HS-27A (cell line): ENCODE results near the gene TNFRSF11A.

Experiments
- DNase-seq: peaks from one replicate; pipeline ENCODE4 v3.0.0-alpha.2; 2012; ENCODE audit warnings: low read depth, missing footprints

The TNFRSF11A gene

GRCh38 chr18:62418258-62418657, 93.1 kb downstream of the TNFRSF11A start:
- no peak for DNase-seq

DNA sequence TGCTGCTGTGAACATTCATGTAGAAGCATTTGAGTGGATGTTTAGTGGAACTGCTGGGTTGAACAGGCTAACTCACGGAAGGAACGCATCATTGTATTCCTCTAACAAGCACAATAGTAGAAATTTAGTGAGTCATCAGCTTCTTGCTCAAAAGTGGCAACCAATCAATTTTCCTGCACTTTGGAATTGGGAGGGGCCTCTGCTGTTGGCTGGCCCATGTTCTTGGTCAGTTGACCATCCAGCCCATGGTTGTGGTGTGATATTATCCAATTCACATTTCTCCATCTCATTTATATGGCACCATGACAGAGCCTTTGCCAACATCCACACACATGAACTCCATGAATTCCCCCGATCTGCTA, 95.0 kb downstream of the TNFRSF11A start:
- DNase-seq: peak; percentile 31

- peak; percentile 31 for DNase-seq
Observed at GRCh38 chr18:62420513-62421209, 95.6 kb downstream of the TNFRSF11A start.

- DNase-seq: peak; percentile 83
Observed at GRCh38 chr18:62425465-62426190, 100.5 kb downstream of the TNFRSF11A start.

- DNase-seq: no peak
Observed at GRCh38 chr18:62426191-62426488, 101.0 kb downstream of the TNFRSF11A start.

- no peak for DNase-seq
Observed at GRCh38 chr18:62432176-62432575, 107.1 kb downstream of the TNFRSF11A start.

- DNase-seq: no peak
Observed at GRCh38 chr18:62434798-62435197, 109.7 kb downstream of the TNFRSF11A start.

DNA sequence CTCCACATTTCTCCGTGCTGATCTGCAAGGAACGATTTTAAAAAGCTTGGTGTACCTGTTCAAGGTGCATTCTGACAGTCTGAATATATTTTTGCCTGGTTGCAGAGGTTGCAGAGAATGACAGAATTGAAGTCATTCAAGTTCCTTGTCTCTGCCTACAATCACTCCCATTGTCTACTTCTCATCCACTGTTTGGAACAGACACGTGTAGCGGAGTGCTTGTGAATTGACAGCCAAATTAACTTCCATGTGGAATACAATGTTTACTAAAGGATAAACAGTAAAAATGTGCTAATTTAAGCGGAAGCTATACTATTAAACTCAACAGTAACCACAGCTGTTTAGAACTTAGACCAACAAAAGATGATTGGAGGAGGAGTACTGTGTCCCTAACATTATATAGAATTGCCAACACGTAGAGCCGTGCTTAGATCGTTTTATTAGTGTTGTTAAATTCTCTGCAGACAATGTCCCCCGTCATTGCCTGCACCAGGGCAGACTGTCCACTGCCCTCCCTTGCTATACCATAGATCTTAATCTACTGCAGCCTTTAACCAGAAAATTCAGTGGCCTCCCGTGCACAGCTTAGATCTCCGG, 110.4 kb downstream of the TNFRSF11A start:
- no peak for DNase-seq

DNA sequence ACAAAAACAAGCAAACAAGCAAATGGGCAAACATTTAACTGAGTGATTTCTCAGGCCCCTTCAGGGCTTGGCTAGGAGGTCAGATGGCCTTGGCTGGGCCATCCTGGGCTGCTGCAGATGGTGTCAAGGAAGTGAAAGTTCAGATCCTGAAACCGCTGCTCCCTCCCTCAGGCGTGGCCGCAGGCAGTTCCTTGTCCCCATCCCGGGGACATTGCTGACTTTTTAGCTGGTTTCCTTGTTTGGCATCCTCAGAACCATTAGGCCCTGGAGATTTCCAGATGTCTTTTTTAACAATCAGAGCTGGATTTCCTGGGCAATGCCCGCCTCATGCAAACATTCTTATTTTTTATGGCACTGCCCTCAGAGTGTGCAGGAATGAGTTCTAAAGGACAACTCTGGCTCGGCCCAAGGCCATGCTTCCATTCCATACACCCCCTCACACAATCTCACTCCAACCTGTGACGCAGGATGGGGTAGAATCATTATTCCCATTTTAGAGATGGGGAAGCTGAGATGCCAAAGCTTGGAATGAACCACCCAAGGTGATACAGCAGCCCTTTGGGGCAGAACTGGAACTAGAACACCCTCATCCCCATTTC, 111.6 kb downstream of the TNFRSF11A start:
- no peak for DNase-seq

DNA sequence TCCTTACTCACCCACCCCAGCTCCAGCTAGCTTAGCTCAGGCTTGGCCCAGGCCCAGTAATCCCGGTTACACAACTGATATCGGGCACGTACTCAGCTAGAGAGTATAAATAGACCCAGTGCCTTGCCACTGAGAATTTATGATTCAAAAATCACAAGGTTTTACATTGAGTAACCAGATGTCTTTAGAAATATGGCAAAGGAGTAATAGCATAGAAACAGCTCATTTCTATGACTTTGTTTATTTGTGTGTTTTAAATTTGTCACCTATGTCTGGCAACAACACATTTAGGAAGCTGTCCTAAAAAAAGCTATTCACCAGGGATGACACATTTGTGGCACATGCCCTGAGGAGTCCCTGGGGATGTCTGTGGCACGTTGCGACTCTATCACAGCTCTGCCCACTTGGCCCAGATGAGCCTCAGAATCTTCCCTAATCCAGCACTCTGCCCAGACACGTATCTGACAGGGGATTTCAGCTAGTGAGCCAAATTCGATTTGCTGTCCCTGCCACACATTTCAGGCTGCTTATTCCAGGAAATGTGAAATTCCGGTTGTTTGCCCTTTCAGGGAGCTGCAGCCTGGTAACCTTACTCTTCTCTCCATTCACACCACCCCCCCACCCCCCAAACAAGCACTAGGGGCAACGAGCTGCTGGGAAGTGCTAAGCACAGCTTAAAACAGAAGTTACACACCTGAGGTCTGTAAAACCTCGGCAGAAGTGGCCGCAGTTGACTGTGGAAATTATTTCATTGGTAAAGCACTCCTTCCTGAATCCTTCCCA, 112.3 kb downstream of the TNFRSF11A start:
- DNase-seq: no peak

DNA sequence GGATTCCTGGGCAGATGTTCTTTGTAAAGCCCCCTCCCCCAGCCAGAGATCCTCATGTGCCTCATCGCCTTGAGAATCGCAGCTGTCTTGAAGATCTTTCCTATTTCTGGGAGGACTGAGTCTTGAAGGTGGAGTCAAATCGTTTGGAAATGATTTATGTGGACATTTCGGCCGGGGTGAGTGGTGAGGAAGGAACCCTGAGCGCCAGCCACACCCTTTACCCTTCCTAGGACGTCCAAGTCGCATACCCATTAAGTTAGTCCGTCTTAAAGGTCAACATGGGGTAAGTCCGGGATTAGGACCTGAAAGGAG, 112.9 kb downstream of the TNFRSF11A start:
- no peak for DNase-seq

DNA sequence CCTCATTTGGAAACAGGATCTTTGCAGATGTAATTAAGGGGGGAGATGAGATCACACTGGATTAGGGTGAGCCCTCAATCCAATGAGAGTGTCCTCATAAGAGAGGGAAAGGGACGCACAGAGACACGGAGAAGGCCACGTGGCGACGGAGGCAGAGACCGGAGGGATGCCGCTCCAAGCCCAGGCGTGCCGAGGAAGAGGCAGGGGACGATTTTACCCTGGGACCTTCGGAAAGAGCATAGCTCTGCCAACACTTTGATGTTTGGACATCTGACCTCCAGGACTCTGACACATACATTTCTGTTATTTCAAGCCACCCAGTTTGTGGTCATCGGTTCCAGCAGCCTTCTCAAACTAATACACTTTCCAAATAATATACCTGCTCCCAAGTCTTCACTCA, 113.3 kb downstream of the TNFRSF11A start:
- DNase-seq: no peak

- DNase-seq: no peak
Observed at GRCh38 chr18:62438866-62439265, 113.8 kb downstream of the TNFRSF11A start.
